8988T (cell line): ENCODE measurements around the gene PCNX1.
"Not testable (repeated sequence)": the region's sequence is repeated elsewhere in the genome, so short reads cannot be mapped to it uniquely, and the experiment has no call there.

Source experiments
- DNase-seq: peaks from one replicate; pipeline ENCODE4 v3.0.0; 2011

Gene PCNX1

GRCh38 chr14:70907176-70907995 is at the start of gene PCNX1:
Gene PCNX1 (plus strand): TSS chr14:70907459. CDS start chr14:70907851, 392 bp downstream.
- peak; percentile 90 for DNase-seq

GRCh38 chr14:70857496-70857890 is 49.8 kb upstream of the PCNX1 start:
- no peak for DNase-seq

- no peak for DNase-seq
Measured at GRCh38 chr14:70858641-70859040, 48.6 kb upstream of the PCNX1 start.

GRCh38 chr14:70866992-70867391 is 40.3 kb upstream of the PCNX1 start:
- DNase-seq, result not testable (repeated sequence)

GRCh38 chr14:70871001-70871400 is 36.3 kb upstream of the PCNX1 start:
- no peak for DNase-seq

- no peak for DNase-seq
Measured at GRCh38 chr14:70871863-70872677, 35.2 kb upstream of the PCNX1 start.

- no peak for DNase-seq
Measured at GRCh38 chr14:70872678-70873020, 34.6 kb upstream of the PCNX1 start.

- no peak for DNase-seq
Measured at GRCh38 chr14:70873627-70874026, 33.6 kb upstream of the PCNX1 start.

GRCh38 chr14:70875811-70876460 is 31.3 kb upstream of the PCNX1 start:
- DNase-seq, result not testable (repeated sequence)

GRCh38 chr14:70879448-70879847 is 27.8 kb upstream of the PCNX1 start:
- DNase-seq, result no peak

GRCh38 chr14:70880888-70881287 is 26.4 kb upstream of the PCNX1 start:
- not testable (repeated sequence) for DNase-seq

GRCh38 chr14:70881549-70882177 is 25.6 kb upstream of the PCNX1 start:
- no peak for DNase-seq

- no peak for DNase-seq
Measured at GRCh38 chr14:70882776-70883492, 24.3 kb upstream of the PCNX1 start.

- no peak for DNase-seq
Measured at GRCh38 chr14:70884595-70885342, 22.5 kb upstream of the PCNX1 start.

- DNase-seq, result no peak
Measured at GRCh38 chr14:70885343-70886022, 21.8 kb upstream of the PCNX1 start.

- no peak for DNase-seq
Measured at GRCh38 chr14:70886421-70887206, 20.6 kb upstream of the PCNX1 start.

GRCh38 chr14:70887207-70887681 is 20.0 kb upstream of the PCNX1 start:
- DNase-seq, result no peak

GRCh38 chr14:70887737-70888499 is 19.3 kb upstream of the PCNX1 start:
- DNase-seq, result no peak

GRCh38 chr14:70888681-70889175 is 18.5 kb upstream of the PCNX1 start:
- DNase-seq, result no peak
